ENCODE results near the gene KATNAL1.
A peak's percentile ranks its signal among the peaks of the same experiment; 100 is the strongest.

The KATNAL1 gene

GRCh38 chr13:30234619-30235162, 72.7 kb downstream of the KATNAL1 start:
- Histone ChIP-seq H3K4me1 (ENCODE audit: control insufficient read depth, insufficient read depth, low read length) (peaks cover 10% of the 10 kb centered on the region), H3K4me3 (ENCODE audit: insufficient read depth, low read depth, low read length) (no peak overlapping the region), H3K27ac (ENCODE audit: insufficient read depth, low read depth, low read length, poor library complexity, severe bottlenecking) (no peak overlapping the region), H3K9me3 (ENCODE audit: control insufficient read depth, low read length) (no peaks in the 10 kb centered on the region), H3K36me3 (ENCODE audit: control insufficient read depth, insufficient read depth, low read length) (no peaks in the 10 kb centered on the region), H3K27me3 (ENCODE audit: control insufficient read depth, insufficient read depth, low read length, poor library complexity, severe bottlenecking) (no peaks in the 10 kb centered on the region)
- WGBS, 2 experiments, result 81 to 88% methylated on average over 2 of the region's 2 CpGs

GRCh38 chr13:30224732-30225131, 82.6 kb downstream of the KATNAL1 start:
- Histone ChIP-seq H3K27ac (ENCODE audit: insufficient read depth, low read depth, low read length, poor library complexity, severe bottlenecking) (no peak overlapping the region), H3K4me3 (ENCODE audit: insufficient read depth, low read depth, low read length) (no peak overlapping the region), H3K4me1 (ENCODE audit: control insufficient read depth, insufficient read depth, low read length) (no peaks in the 10 kb centered on the region), H3K36me3 (ENCODE audit: control insufficient read depth, insufficient read depth, low read length) (peaks cover 8% of the 10 kb centered on the region), H3K9me3 (ENCODE audit: control insufficient read depth, low read length) (no peaks in the 10 kb centered on the region), H3K27me3 (ENCODE audit: control insufficient read depth, insufficient read depth, low read length, poor library complexity, severe bottlenecking) (no peaks in the 10 kb centered on the region)

- WGBS, 2 experiments, result 91 to 92% methylated on average over 3 of the region's 3 CpGs
- H3K27ac ChIP-seq (ENCODE audit: insufficient read depth, low read depth, low read length, poor library complexity, severe bottlenecking), result no peak overlapping the region
- H3K36me3 ChIP-seq (ENCODE audit: control insufficient read depth, insufficient read depth, low read length), result peaks cover 4% of the 10 kb centered on the region
- no peak overlapping the region for H3K4me3 ChIP-seq (ENCODE audit: insufficient read depth, low read depth, low read length)
- no peaks in the 10 kb centered on the region for H3K27me3 ChIP-seq (ENCODE audit: control insufficient read depth, insufficient read depth, low read length, poor library complexity, severe bottlenecking)
- H3K4me1 ChIP-seq (ENCODE audit: control insufficient read depth, insufficient read depth, low read length), result no peaks in the 10 kb centered on the region
- H3K9me3 ChIP-seq (ENCODE audit: control insufficient read depth, low read length), result no peaks in the 10 kb centered on the region
These were observed 85.1 kb downstream of the KATNAL1 start for GRCh38 chr13:30222254-30222653.

GRCh38 chr13:30216111-30216510, 91.2 kb downstream of the KATNAL1 start:
- H3K27ac ChIP-seq (ENCODE audit: insufficient read depth, low read depth, low read length, poor library complexity, severe bottlenecking), result no peak overlapping the region
- WGBS, 2 experiments, result 51 to 65% methylated on average over 2 of the region's 2 CpGs
- H3K9me3 ChIP-seq (ENCODE audit: control insufficient read depth, low read length), result no peaks in the 10 kb centered on the region
- no peaks in the 10 kb centered on the region for H3K4me1 ChIP-seq (ENCODE audit: control insufficient read depth, insufficient read depth, low read length)
- no peaks in the 10 kb centered on the region for H3K27me3 ChIP-seq (ENCODE audit: control insufficient read depth, insufficient read depth, low read length, poor library complexity, severe bottlenecking)
- no peaks in the 10 kb centered on the region for H3K36me3 ChIP-seq (ENCODE audit: control insufficient read depth, insufficient read depth, low read length)
- no peak overlapping the region for H3K4me3 ChIP-seq (ENCODE audit: insufficient read depth, low read depth, low read length)

GRCh38 chr13:30212256-30212655, 95.1 kb downstream of the KATNAL1 start:
- Histone ChIP-seq H3K27ac (ENCODE audit: insufficient read depth, low read depth, low read length, poor library complexity, severe bottlenecking) (no peak overlapping the region), H3K36me3 (ENCODE audit: control insufficient read depth, insufficient read depth, low read length) (no peaks in the 10 kb centered on the region), H3K27me3 (ENCODE audit: control insufficient read depth, insufficient read depth, low read length, poor library complexity, severe bottlenecking) (no peaks in the 10 kb centered on the region), H3K4me1 (ENCODE audit: control insufficient read depth, insufficient read depth, low read length) (no peaks in the 10 kb centered on the region), H3K4me3 (ENCODE audit: insufficient read depth, low read depth, low read length) (no peak overlapping the region), H3K9me3 (ENCODE audit: control insufficient read depth, low read length) (no peaks in the 10 kb centered on the region)
- WGBS, 2 experiments, result 94 to 95% methylated on average over 7 of the region's 7 CpGs

- H3K36me3 ChIP-seq (ENCODE audit: control insufficient read depth, insufficient read depth, low read length), result no peaks in the 10 kb centered on the region
- H3K27me3 ChIP-seq (ENCODE audit: control insufficient read depth, insufficient read depth, low read length, poor library complexity, severe bottlenecking), result no peaks in the 10 kb centered on the region
- no peaks in the 10 kb centered on the region for H3K9me3 ChIP-seq (ENCODE audit: control insufficient read depth, low read length)
- no peak overlapping the region for H3K4me3 ChIP-seq (ENCODE audit: insufficient read depth, low read depth, low read length)
- no peaks in the 10 kb centered on the region for H3K4me1 ChIP-seq (ENCODE audit: control insufficient read depth, insufficient read depth, low read length)
- H3K27ac ChIP-seq (ENCODE audit: insufficient read depth, low read depth, low read length, poor library complexity, severe bottlenecking), result no peak overlapping the region
- 86 to 96% methylated on average over 3 of the region's 3 CpGs for WGBS, 2 experiments
These were observed 95.6 kb downstream of the KATNAL1 start for GRCh38 chr13:30211745-30212144.

- Histone ChIP-seq H3K36me3 (ENCODE audit: control insufficient read depth, insufficient read depth, low read length) (no peaks in the 10 kb centered on the region), H3K27ac (ENCODE audit: insufficient read depth, low read depth, low read length, poor library complexity, severe bottlenecking) (no peak overlapping the region), H3K4me1 (ENCODE audit: control insufficient read depth, insufficient read depth, low read length) (no peaks in the 10 kb centered on the region), H3K4me3 (ENCODE audit: insufficient read depth, low read depth, low read length) (no peak overlapping the region), H3K9me3 (ENCODE audit: control insufficient read depth, low read length) (no peaks in the 10 kb centered on the region), H3K27me3 (ENCODE audit: control insufficient read depth, insufficient read depth, low read length, poor library complexity, severe bottlenecking) (no peaks in the 10 kb centered on the region)
- 79 to 96% methylated on average over 2 to 3 of the region's 3 CpGs for WGBS, 2 experiments
These were observed 102.8 kb downstream of the KATNAL1 start for GRCh38 chr13:30204564-30204963.

GRCh38 chr13:30196025-30196424, 111.3 kb downstream of the KATNAL1 start:
- Histone ChIP-seq H3K4me3 (ENCODE audit: insufficient read depth, low read depth, low read length) (no peak overlapping the region), H3K36me3 (ENCODE audit: control insufficient read depth, insufficient read depth, low read length) (no peaks in the 10 kb centered on the region), H3K27ac (ENCODE audit: insufficient read depth, low read depth, low read length, poor library complexity, severe bottlenecking) (peak overlapping the region; percentile 67), H3K9me3 (ENCODE audit: control insufficient read depth, low read length) (no peaks in the 10 kb centered on the region), H3K4me1 (ENCODE audit: control insufficient read depth, insufficient read depth, low read length) (peaks cover 12% of the 10 kb centered on the region), H3K27me3 (ENCODE audit: control insufficient read depth, insufficient read depth, low read length, poor library complexity, severe bottlenecking) (no peaks in the 10 kb centered on the region)
- 8 to 12% methylated on average over 3 of the region's 3 CpGs for WGBS, 2 experiments

GRCh38 chr13:30194906-30195305, 112.4 kb downstream of the KATNAL1 start:
- no peaks in the 10 kb centered on the region for H3K27me3 ChIP-seq (ENCODE audit: control insufficient read depth, insufficient read depth, low read length, poor library complexity, severe bottlenecking)
- no peaks in the 10 kb centered on the region for H3K36me3 ChIP-seq (ENCODE audit: control insufficient read depth, insufficient read depth, low read length)
- H3K4me3 ChIP-seq (ENCODE audit: insufficient read depth, low read depth, low read length), result no peak overlapping the region
- H3K27ac ChIP-seq (ENCODE audit: insufficient read depth, low read depth, low read length, poor library complexity, severe bottlenecking), result no peak overlapping the region
- peaks cover 12% of the 10 kb centered on the region for H3K4me1 ChIP-seq (ENCODE audit: control insufficient read depth, insufficient read depth, low read length)
- 91 to 93% methylated on average over 7 of the region's 7 CpGs for WGBS, 2 experiments
- no peaks in the 10 kb centered on the region for H3K9me3 ChIP-seq (ENCODE audit: control insufficient read depth, low read length)

- Histone ChIP-seq H3K4me1 (ENCODE audit: control insufficient read depth, insufficient read depth, low read length) (peaks cover 12% of the 10 kb centered on the region), H3K4me3 (ENCODE audit: insufficient read depth, low read depth, low read length) (no peak overlapping the region), H3K36me3 (ENCODE audit: control insufficient read depth, insufficient read depth, low read length) (no peaks in the 10 kb centered on the region), H3K27me3 (ENCODE audit: control insufficient read depth, insufficient read depth, low read length, poor library complexity, severe bottlenecking) (no peaks in the 10 kb centered on the region), H3K9me3 (ENCODE audit: control insufficient read depth, low read length) (no peaks in the 10 kb centered on the region), H3K27ac (ENCODE audit: insufficient read depth, low read depth, low read length, poor library complexity, severe bottlenecking) (no peak overlapping the region)
- 90% methylated on average over 11 of the region's 11 CpGs for WGBS, 2 experiments
These were observed 113.8 kb downstream of the KATNAL1 start for GRCh38 chr13:30193279-30194234.
